Central memory CD8-positive, alpha-beta T cell (primary cell): ENCODE measurements around the gene TGM1.
A peak's percentile ranks its signal among the peaks of the same experiment; 100 is the strongest.

Source experiments
- ATAC-seq: fragments of 150-1000 bp; cut with Tn5 transposase; replicated peaks from 2 replicates; pipeline ENCODE4 v1.10.0; 2022; ENCODE audit warnings: mild to moderate bottlenecking, moderate FRiP score, moderate number of reproducible peaks; ENCODE audit not compliant: poor library complexity, severe bottlenecking; ENCODE audit errors: extremely low read depth
- DNase-seq, 2 donors: peaks; one replicate each; pipeline ENCODE4 v3.0.0; 2021; ENCODE audit warnings: low spot score in 2 of 2
- H3K27ac Mint-ChIP-seq: one replicate; pipeline ENCODE4 v1.8.0; 2022; ENCODE audit warnings: low read depth, mild to moderate bottlenecking, moderate library complexity, mixed read lengths
- H3K27me3 Mint-ChIP-seq: one replicate; pipeline ENCODE4 v1.8.0; 2022; ENCODE audit warnings: mixed read lengths
- H3K36me3 Mint-ChIP-seq: one replicate; pipeline ENCODE4 v1.8.0; 2022; ENCODE audit warnings: mild to moderate bottlenecking, moderate library complexity, mixed read lengths; ENCODE audit not compliant: insufficient read depth
- H3K4me1 Mint-ChIP-seq: one replicate; pipeline ENCODE4 v1.8.0; 2022; ENCODE audit warnings: mixed read lengths
- H3K4me3 Mint-ChIP-seq: one replicate; pipeline ENCODE4 v1.8.0; 2022; ENCODE audit warnings: mild to moderate bottlenecking, moderate library complexity, mixed read lengths
- H3K9me3 Mint-ChIP-seq: one replicate; pipeline ENCODE4 v1.8.0; 2022; ENCODE audit warnings: mixed read lengths

The TGM1 gene

DNA sequence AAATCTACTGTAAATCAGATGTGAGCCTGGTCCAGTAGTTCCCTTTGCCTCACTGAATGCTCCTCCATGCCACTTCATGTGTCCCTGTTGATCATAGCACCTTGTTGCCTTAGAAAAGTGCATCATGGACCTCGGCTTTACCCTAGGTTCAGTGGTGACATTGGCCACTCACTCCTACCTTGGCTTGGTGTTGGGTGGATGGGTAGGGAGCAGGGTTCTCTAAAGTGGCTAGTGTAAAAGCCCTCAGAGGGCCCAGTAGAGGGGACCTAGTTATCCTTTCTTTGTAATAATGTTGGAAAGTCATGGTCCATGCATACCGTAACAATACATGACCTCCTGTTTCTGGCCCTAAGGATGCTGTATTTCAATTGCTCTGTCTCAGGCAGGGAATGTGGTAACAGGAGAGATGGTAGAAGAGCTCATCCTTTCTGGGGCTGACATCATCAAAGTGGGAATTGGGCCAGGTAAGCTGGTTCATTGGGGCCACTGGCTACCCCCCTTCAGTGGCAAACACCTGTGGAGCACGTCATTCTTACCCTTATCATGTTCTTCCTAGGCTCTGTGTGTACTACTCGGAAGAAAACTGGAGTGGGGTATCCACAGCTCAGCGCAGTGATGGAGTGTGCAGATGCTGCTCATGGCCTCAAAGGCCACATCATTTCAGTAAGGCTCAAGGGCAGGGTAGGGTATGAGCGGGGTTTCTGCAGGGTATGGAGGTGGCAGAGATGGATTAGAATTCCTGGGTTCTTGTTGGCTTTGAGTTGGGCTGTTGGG is 26.1 kb downstream of the TGM1 start:
- H3K27me3 Mint-ChIP-seq: no peaks in the 10 kb centered on the region
- peaks cover 55% of the 10 kb centered on the region for H3K36me3 Mint-ChIP-seq
- no peak overlapping the region for H3K4me3 Mint-ChIP-seq
- no peaks in the 10 kb centered on the region for H3K9me3 Mint-ChIP-seq
- DNase-seq: no peak
- ATAC-seq: no peak
- H3K4me1 Mint-ChIP-seq: peaks cover 78% of the 10 kb centered on the region
- H3K27ac Mint-ChIP-seq: no peak overlapping the region

- Mint-ChIP-seq H3K27me3 (no peaks in the 10 kb centered on the region), H3K9me3 (no peaks in the 10 kb centered on the region), H3K36me3 (peaks cover 52% of the 10 kb centered on the region), H3K4me1 (peaks cover 83% of the 10 kb centered on the region), H3K27ac (peak overlapping the region; percentile 37), H3K4me3 (no peak overlapping the region)
- no peak for DNase-seq
- no peak for ATAC-seq
Observed at GRCh38 chr14:24235804-24236688, 26.9 kb downstream of the TGM1 start.

- peaks cover 68% of the 10 kb centered on the region for H3K4me1 Mint-ChIP-seq
- H3K4me3 Mint-ChIP-seq: peak overlapping the region; percentile 86
- H3K27me3 Mint-ChIP-seq: no peaks in the 10 kb centered on the region
- ATAC-seq: no peak
- peak overlapping the region; percentile 49 for H3K27ac Mint-ChIP-seq
- H3K9me3 Mint-ChIP-seq: no peaks in the 10 kb centered on the region
- DNase-seq: no peak
- peaks cover 37% of the 10 kb centered on the region for H3K36me3 Mint-ChIP-seq
Observed at GRCh38 chr14:24234095-24235005, 28.6 kb downstream of the TGM1 start.

DNA sequence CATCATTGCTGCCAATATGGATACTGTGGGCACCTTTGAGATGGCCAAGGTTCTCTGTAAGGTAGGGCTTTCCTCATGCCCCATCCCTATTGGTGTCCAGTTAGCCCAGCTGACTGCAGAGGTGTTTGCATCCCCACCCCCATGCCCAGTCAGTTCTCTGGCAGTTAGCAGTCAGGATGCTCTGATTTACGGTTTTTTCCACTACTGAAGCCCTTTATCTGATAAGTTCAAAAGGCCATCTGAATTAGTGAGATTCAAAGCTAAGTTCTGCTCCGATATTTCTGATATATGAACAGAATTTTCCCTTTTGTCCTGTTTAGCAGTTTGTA is 29.5 kb downstream of the TGM1 start:
- Mint-ChIP-seq H3K36me3 (peaks cover 31% of the 10 kb centered on the region), H3K4me1 (peaks cover 64% of the 10 kb centered on the region), H3K4me3 (peak overlapping the region; percentile 86), H3K27me3 (no peaks in the 10 kb centered on the region), H3K27ac (peak overlapping the region; percentile 8), H3K9me3 (no peaks in the 10 kb centered on the region)
- ATAC-seq (no peak), DNase-seq (no peak)

GRCh38 chr14:24232645-24233537 is 30.1 kb downstream of the TGM1 start, which contains the start of gene GMPR2:
Gene GMPR2, plus strand, starts transcription at chr14:24232929. Its CDS starts 325 bp downstream, at chr14:24233254.
- Mint-ChIP-seq H3K27me3 (no peaks in the 10 kb centered on the region), H3K4me1 (peaks cover 60% of the 10 kb centered on the region), H3K4me3 (peak within 1 kb of the TSS; percentile 86), H3K9me3 (no peaks in the 10 kb centered on the region), H3K36me3 (peaks cover 27% of the 10 kb centered on the region), H3K27ac (peak within 1 kb of the TSS; percentile 89)
- ATAC-seq: peak; percentile 15
- no peak for DNase-seq

DNA sequence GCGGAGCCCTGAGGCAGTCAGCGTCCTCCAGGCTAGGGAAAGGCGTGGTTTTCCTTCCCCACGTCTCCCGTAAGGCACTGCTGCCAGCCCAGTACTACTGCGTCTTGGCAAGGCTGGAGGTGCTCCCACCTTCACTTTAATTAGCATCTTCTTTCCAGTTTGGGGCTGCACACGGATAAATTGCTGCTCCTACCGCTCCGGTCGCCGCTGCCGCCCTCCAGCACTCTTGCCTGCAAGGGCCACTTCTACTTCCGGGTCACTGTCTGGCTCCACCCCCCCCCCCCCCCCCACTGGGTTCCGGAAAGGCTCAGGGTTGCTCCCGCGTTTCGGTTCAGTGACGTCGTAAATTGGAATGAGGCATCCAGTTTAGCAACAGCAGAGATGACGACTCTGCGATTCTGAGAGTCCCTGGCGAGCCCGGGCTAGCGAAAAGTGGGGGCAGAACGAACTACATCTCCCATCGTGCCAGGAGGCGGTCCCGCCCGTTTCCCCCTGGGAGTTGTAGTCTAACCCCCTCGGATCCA is 30.8 kb downstream of the TGM1 start, which contains the start of gene NEDD8:
Gene NEDD8, minus strand, starts transcription at position 247 of the 524 bp plus-strand sequence. Its CDS starts 100 bp downstream, at position 147.
- peak; percentile 77 to 79 for DNase-seq
- H3K27ac Mint-ChIP-seq: peak within 1 kb of the TSS; percentile 89
- H3K27me3 Mint-ChIP-seq: no peaks in the 10 kb centered on the region
- H3K4me1 Mint-ChIP-seq: peaks cover 58% of the 10 kb centered on the region
- H3K9me3 Mint-ChIP-seq: no peaks in the 10 kb centered on the region
- ATAC-seq: peak; percentile 88
- peak within 1 kb of the TSS; percentile 86 for H3K4me3 Mint-ChIP-seq
- H3K36me3 Mint-ChIP-seq: peaks cover 25% of the 10 kb centered on the region

GRCh38 chr14:24231263-24232120 is 31.5 kb downstream of the TGM1 start:
- Mint-ChIP-seq H3K36me3 (peaks cover 20% of the 10 kb centered on the region), H3K4me1 (peaks cover 56% of the 10 kb centered on the region), H3K27ac (peak overlapping the region; percentile 89), H3K27me3 (no peaks in the 10 kb centered on the region), H3K4me3 (peak overlapping the region; percentile 86), H3K9me3 (no peaks in the 10 kb centered on the region)
- peak; percentile 38 for ATAC-seq
- DNase-seq: no peak

DNA sequence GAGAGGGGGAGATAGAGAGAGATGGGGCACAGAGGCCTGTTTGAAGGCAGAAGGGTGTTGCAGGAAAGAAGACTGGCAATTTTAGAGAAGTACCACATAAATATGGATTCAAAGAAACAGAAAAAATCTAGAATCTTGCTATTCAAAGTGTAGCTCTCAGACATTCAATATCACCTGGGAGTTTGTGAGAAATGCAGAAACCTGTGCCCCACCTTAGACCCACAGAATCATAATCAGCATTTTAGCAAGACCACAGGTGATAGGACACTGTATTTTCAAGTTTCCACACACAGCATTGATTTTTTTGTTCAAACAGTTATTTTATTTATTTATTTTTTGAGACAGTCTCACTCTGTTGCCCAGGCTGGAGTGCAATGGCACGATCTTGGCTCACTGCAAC is 34.1 kb downstream of the TGM1 start:
- peak overlapping the region; percentile 25 for H3K27ac Mint-ChIP-seq
- H3K4me1 Mint-ChIP-seq: peaks cover 41% of the 10 kb centered on the region
- no peak for DNase-seq
- H3K9me3 Mint-ChIP-seq: no peaks in the 10 kb centered on the region
- ATAC-seq: no peak
- H3K4me3 Mint-ChIP-seq: no peak overlapping the region
- no peaks in the 10 kb centered on the region for H3K27me3 Mint-ChIP-seq
- H3K36me3 Mint-ChIP-seq: peaks cover 20% of the 10 kb centered on the region

- Mint-ChIP-seq H3K27ac (no peak overlapping the region), H3K4me1 (peaks cover 26% of the 10 kb centered on the region), H3K9me3 (no peaks in the 10 kb centered on the region), H3K27me3 (no peaks in the 10 kb centered on the region), H3K36me3 (peaks cover 16% of the 10 kb centered on the region), H3K4me3 (no peak overlapping the region)
- ATAC-seq: no peak
- no peak for DNase-seq
Observed at GRCh38 chr14:24226473-24226872, 36.5 kb downstream of the TGM1 start.

DNA sequence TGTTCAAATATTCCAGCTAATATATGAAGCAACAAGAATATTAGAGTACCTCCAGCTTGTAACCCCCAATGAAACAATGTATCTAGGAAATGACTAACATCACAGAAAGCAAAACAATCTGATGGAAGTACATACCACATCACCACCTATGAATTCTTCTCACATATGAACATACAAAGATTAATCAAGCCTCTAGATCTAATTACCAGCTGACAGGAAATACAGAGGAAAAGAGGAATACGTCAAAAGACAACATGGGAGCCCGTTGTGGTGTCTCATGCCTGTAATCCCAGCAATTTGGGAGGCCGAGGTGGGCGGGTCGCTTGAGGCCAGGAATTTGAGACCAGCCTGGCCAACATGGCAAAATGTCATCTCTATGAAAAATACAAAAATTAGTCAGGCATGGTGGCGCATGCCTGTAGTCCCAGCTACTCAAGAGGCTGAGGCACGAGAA is 38.3 kb downstream of the TGM1 start:
- no peaks in the 10 kb centered on the region for H3K9me3 Mint-ChIP-seq
- ATAC-seq (no peak), DNase-seq (no peak)
- no peak overlapping the region for H3K4me3 Mint-ChIP-seq
- H3K36me3 Mint-ChIP-seq: peaks cover 16% of the 10 kb centered on the region
- no peaks in the 10 kb centered on the region for H3K27me3 Mint-ChIP-seq
- peaks cover 21% of the 10 kb centered on the region for H3K4me1 Mint-ChIP-seq
- H3K27ac Mint-ChIP-seq: peak overlapping the region; percentile 62
